Measurements from ENCODE around the gene ARHGAP11B.
"Not testable (repeated sequence)": the region's sequence is repeated elsewhere in the genome, so short reads cannot be mapped to it uniquely, and the experiment has no call there.

ARHGAP11B gene

GRCh38 chr15:30625436-30626193, at the start of gene ARHGAP11B:
Gene ARHGAP11B, plus strand, starts transcription at chr15:30626128.
- DNase-seq (ENCODE audit: low read depth in 2 of 2) = peak; percentile 98 to 99

GRCh38 chr15:30579394-30579970, 46.4 kb upstream of the ARHGAP11B start:
- DNase-seq (ENCODE audit: low read depth in 2 of 2) = not testable (repeated sequence)

DNA sequence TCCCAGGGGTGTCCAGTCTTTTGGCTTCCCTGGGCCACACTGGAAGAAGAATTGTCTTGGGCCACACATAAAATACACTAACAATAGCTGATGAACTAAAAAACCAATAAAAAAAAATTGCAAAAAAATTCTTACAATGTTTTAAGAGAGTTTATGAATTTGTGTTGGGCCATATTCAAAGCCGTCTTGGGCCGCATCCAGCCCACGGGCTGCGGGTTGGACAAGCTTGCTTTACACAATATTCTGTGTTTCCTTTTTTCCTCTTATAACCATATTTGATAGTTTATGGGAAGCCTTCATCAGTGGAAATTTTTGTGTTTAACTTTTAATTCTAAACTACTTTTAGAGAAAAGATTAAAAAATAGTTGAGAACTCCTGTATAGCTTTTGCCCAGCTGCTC, 45.2 kb upstream of the ARHGAP11B start:
- not testable (repeated sequence) for DNase-seq (ENCODE audit: low read depth in 2 of 2)

GRCh38 chr15:30598953-30599352, 27.0 kb upstream of the ARHGAP11B start:
- DNase-seq (ENCODE audit: low read depth in 2 of 2) = not testable (repeated sequence)

DNA sequence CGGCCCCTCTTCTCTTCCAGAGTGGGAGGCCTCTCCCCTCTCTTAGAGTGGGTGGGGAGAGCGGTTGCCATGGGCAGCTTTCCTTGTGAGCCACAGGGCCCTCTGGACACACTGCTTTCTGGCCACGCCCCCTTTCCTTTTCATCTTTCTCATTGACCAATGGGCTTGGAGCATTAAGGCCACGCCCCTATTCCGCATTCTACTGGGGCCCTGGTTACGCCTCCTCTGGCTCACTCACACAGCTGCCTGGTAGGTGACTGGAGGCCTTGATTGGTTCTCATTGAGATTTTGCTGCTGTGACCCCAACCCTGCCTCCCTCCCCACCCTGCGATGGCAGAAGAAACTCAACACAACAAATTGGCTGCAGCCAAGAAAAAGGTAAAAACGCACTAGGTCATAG, 22.1 kb upstream of the ARHGAP11B start, which contains the start of gene GOLGA8H:
Gene GOLGA8H (plus strand): TSS at position 233 of the 400 bp plus-strand sequence. CDS start 98 bp downstream, at position 331.
- DNase-seq (ENCODE audit: low read depth in 2 of 2) = not testable (repeated sequence)

DNA sequence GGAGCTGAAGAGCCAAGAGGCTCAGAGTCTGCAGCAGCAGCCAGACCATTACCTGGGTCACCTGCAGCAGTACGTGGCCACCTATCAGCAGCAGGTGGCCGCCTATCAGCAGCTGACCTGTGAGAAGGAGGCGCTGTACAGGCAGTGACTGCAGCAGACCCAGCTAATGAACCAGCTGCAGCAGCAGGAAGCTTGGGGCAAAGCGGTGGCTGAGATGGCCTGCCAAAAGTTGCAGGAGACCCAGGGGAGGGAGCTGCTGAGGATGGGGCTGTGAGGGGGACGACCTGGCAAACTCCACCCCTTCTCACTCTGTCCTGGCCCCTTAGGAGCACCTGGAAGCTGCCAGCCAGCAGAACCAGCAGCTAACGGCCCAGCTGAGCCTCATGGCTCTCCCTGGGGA, 13.7 kb upstream of the ARHGAP11B start:
- not testable (repeated sequence) for DNase-seq (ENCODE audit: low read depth in 2 of 2)

GRCh38 chr15:30621342-30621741, 4.6 kb upstream of the ARHGAP11B start:
- DNase-seq (ENCODE audit: low read depth in 2 of 2) = peak; percentile 9 to 29

DNA sequence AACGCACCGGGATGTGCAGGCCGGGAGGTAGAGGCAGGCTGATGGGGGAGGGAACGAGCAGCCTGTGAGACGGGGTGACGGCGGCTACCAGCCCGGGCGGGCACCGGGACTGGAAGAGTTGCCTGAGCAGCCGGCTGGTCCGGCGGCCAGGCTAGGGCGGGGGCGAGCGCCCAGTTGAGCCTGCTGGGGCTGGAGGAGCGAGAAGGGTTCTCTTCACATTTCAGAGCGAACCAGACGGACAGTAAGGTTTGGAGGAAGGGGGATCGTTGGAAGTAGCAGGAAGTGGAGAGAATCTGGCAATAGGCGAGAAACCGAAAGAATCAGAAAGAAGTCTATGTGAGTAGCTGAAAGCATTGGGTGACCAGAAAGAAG, 252 bp downstream of the ARHGAP11B start:
- peak in 1 of 2 donors; percentile 12 for DNase-seq (ENCODE audit: low read depth in 2 of 2)

DNA sequence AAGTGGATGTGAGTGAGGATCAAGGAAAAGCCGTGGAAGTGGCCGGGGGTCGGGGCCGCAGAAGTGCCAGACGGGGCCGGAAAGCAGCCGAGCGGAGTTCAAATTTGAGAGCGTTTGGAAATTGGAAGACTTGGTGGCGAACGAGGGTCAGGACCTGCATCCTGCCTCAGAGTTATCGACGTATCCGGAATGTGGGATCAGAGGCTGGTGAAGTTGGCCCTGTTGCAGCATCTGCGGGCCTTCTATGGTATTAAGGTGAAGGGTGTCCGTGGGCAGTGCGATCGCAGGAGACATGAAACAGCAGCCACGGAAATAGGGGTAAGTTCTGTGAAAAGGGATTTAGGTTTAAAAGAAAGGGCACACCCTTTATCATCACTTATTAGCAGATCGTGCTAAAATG, 704 bp downstream of the ARHGAP11B start:
- DNase-seq (ENCODE audit: low read depth in 2 of 2) = peak in 1 of 2 donors; percentile 16

- peak in 1 of 2 donors; percentile 8 for DNase-seq (ENCODE audit: low read depth in 2 of 2)
Observed at GRCh38 chr15:30650012-30650929, 24.3 kb downstream of the ARHGAP11B start.

- DNase-seq (ENCODE audit: low read depth in 2 of 2) = peak; percentile 16 to 28
Observed at GRCh38 chr15:30661154-30661553, 35.2 kb downstream of the ARHGAP11B start.

DNA sequence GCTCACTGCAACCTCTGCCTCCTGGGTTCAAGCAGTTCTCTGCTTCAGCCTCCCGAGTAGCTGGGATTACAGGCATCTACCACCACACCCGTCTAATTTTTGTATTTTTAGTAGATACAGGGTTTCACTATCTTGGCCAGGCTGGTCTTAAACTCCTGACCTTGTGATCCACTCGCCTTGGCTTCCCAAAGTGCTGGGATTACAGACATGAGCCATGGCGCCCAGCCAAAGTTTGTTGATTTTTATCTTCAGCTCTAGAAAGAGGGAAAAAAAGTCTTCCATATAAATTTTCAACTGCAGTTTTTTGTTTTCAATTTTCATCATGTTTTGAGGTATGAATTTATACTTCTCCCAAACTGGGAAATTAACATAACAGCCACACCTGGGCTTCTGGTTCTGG, 43.7 kb downstream of the ARHGAP11B start:
- peak in 1 of 2 donors; percentile 21 for DNase-seq (ENCODE audit: low read depth in 2 of 2)

GRCh38 chr15:30670056-30670455, 44.1 kb downstream of the ARHGAP11B start:
- DNase-seq (ENCODE audit: low read depth in 2 of 2) = peak; percentile 50 to 83

GRCh38 chr15:30671309-30671708, 45.4 kb downstream of the ARHGAP11B start:
- no peak for DNase-seq (ENCODE audit: low read depth in 2 of 2)

DNA sequence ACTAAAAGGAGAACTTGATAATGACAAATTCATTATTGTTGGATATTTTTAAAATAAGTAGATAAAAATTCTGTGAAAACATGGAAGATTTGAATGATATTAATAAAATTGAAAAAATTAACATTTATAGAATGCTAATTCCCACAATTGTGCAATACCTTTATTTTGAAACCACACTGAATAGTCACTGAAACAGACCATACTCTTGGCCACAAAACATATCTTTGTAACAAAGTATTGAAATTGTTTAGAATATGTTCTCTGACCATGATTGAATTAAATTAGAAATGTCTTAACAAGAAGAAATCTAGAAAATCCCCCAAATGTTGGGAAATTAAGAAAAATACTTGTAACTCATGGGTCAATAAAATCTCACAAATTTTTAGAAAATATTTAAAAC, 49.2 kb downstream of the ARHGAP11B start:
- no peak for DNase-seq (ENCODE audit: low read depth in 2 of 2)

GRCh38 chr15:30675891-30676290, 50.0 kb downstream of the ARHGAP11B start:
- not testable (repeated sequence) for DNase-seq (ENCODE audit: low read depth in 2 of 2)

DNA sequence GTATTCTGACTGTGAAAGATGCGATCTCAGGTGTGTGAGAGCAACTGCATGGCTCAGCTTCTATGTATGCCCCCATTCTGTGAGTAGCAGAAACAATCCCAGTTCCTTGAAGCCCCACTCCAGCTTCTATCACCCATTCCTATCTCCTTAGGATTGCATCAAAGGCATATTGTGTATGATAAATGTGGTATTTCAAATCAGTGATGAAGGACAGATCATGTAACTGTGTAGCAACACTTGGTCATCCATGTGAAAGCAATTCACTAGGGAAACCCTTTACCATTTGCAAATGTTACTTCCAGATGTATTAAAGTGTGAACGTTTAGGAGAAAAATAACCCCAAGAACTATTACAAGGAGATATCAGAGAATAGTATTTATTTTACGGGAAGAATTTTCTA, 55.1 kb downstream of the ARHGAP11B start:
- not testable (repeated sequence) for DNase-seq (ENCODE audit: low read depth in 2 of 2)

DNA sequence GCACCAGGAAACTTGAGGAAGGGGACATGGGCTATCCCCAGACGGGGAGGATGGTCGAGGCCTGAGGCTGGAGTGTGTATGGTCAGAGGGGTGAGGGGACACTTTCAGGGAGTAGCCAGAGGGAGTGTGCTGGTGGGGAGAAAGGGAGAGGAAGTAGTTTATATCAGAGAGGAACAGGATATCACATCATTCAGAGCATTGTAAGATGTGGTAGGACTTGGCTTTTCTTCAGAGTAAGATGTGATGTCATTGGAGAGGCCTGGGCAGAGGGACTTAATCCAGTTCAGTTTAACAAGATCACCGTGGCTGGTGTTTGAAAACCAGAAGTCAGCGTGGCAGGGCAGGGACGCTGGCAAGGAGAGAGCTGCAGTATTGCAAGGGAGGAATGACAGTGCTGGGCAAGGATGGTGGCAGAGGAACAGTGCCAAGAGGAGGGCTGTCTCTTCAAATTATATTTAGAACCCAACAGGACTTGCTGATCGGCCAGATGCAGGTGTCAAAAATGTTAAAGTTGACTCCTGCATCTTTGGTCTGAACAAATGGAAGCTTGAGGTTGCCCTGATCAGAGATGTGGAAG, 59.9 kb downstream of the ARHGAP11B start:
- not testable (repeated sequence) for DNase-seq (ENCODE audit: low read depth in 2 of 2)

DNA sequence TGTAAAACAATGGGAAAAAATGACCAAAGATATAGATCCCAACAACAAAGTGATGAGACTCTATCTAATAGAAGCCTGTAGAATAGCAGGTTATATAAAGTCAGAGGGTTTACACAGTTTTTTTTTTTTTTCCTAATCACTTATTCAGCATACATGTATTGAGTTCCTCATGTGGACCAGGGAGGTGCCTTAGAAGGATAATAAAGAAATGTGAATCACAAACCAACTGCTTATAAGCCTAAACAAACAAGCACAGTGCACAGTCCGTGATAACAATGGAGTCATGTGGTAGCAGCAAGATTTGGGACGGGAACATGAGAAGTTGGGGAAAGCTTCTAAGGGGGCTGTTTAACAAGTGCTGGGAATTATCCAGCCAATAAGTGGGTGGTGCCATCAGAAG, 60.7 kb downstream of the ARHGAP11B start:
- not testable (repeated sequence) for DNase-seq (ENCODE audit: low read depth in 2 of 2)

Measured in dermis microvascular lymphatic vessel endothelial cell (primary cell).